K562 (cell line): ENCODE data around the gene MECR. TPM values are rescaled to one million over a fixed set of nuclear protein-coding genes. Genes with fewer than 3 reads are reported as not detected.

Experiments
- ATAC-seq: fragments of 200-7000 bp; cut with Tn5 transposase; 3 replicates; pipeline ENCODE4 v1.9.1; 2020; ENCODE audit warnings: moderate library complexity
- BruUV-seq: library from RNA; stranded (reverse); fragments of 400-500 nt; replicated peaks from 2 replicates; lab custom pipeline; 2021; lab: Mats Ljungman, UMichigan
- CTCF ChIA-PET: fragments of 300-600 bp; formaldehyde crosslinking; extraction: SDS; loops from one replicate; lab custom pipeline; 2021; ENCODE audit warnings: low intra/inter-chr PET ratio; lab: Yijun Ruan, JAX
- POLR2A ChIA-PET: fragments of 300-600, 350-650 bp; sonication (Branson Sonifier 250); formaldehyde crosslinking; extraction: SDS; loops from one replicate; lab custom pipeline; 2021; ENCODE audit warnings: antibody characterized with exemption, inconsistent platforms; lab: Yijun Ruan, JAX
- DNase-seq, 4 experiments: peaks; one replicate each; pipeline versions ENCODE4 v3.0.0 to v3.0.0-alpha.2; 2011 to 2018; ENCODE audit warnings: low spot score in 3 of 4, mixed read lengths in 3 of 4; ENCODE audit errors: extremely low read depth in 1 of 4
- FAIRE-seq: peaks from 2 replicates; lab custom pipeline; 2011; peaks lifted over from hg19 to GRCh38; lab: Jason Lieb, UNC
- H2AFZ ChIP-seq: 2 replicates; pipeline ENCODE4 v1.6.0; 2011; ENCODE audit warnings: low read depth, low read length, control low read depth, inconsistent platforms
- H3K27ac ChIP-seq: fragments of 200-600 bp; 3 replicates; pipeline ENCODE4 v1.8.0; 2011; ENCODE audit warnings: low read depth, mild to moderate bottlenecking, control low read depth, inconsistent platforms, low read length, moderate library complexity, mixed read lengths; ENCODE audit errors: extremely low read depth
- H3K27me3 ChIP-seq, 2 experiments: fragments of 300-600 bp in 1 of 2; 2 replicates in 1 of 2; 3 replicates in 1 of 2; pipeline versions ENCODE4 v1.6.0 to v1.8.0; 2011; ENCODE audit warnings: inconsistent platforms in 2 of 2, low read length in 2 of 2, mild to moderate bottlenecking in 1 of 2, mixed read lengths in 1 of 2, moderate library complexity in 1 of 2; ENCODE audit not compliant: control insufficient read depth in 2 of 2, insufficient read depth in 2 of 2
- H3K36me3 ChIP-seq: fragments of 300-600 bp; 3 replicates; pipeline ENCODE4 v1.8.0; 2011; ENCODE audit warnings: mild to moderate bottlenecking, low read length, inconsistent platforms; ENCODE audit not compliant: control insufficient read depth, insufficient read depth
- H3K4me1 ChIP-seq, 2 experiments: fragments of 200-600 bp in 1 of 2; replicated peaks in 1 of 2; 2 replicates in 1 of 2; 3 replicates in 1 of 2; pipeline versions ENCODE4 v1.5.1 to v1.8.0; 2011; ENCODE audit warnings: inconsistent platforms in 2 of 2, low read length in 2 of 2, mild to moderate bottlenecking in 1 of 2, mixed read lengths in 1 of 2, moderate library complexity in 1 of 2; ENCODE audit not compliant: control insufficient read depth in 2 of 2, insufficient read depth in 2 of 2
- H3K4me2 ChIP-seq: 2 replicates; pipeline ENCODE4 v1.6.1; 2011; ENCODE audit warnings: low read length, control low read depth, inconsistent platforms, mixed read lengths; ENCODE audit not compliant: insufficient read depth
- H3K4me3 ChIP-seq: fragments of 200-600 bp; sonication (generic), shearing (Covaris generic); 2 replicates; pipeline ENCODE4 v1.5.1; 2016; ENCODE audit warnings: control low read depth, inconsistent platforms
- H3K79me2 ChIP-seq: fragments of 200-600 bp; 3 replicates; pipeline ENCODE4 v1.8.0; 2011; ENCODE audit warnings: low read length, inconsistent platforms; ENCODE audit not compliant: control insufficient read depth, insufficient read depth
- H3K9ac ChIP-seq, 2 experiments: 2 replicates each; pipeline versions ENCODE4 v1.6.0 to v1.6.1; 2011; ENCODE audit warnings: low read depth in 2 of 2, low read length in 2 of 2, control low read depth in 1 of 2, inconsistent platforms in 1 of 2, mild to moderate bottlenecking in 1 of 2, mixed read lengths in 1 of 2; ENCODE audit not compliant: insufficient read depth in 1 of 2
- H3K9me1 ChIP-seq: one replicate; pipeline ENCODE4 v1.6.0; 2011; ENCODE audit warnings: inconsistent platforms, mild to moderate bottlenecking, low read length, moderate library complexity; ENCODE audit not compliant: control insufficient read depth, insufficient read depth
- H3K9me3 ChIP-seq: replicated peaks from 2 replicates; pipeline ENCODE4 v1.5.1; 2011; ENCODE audit warnings: low read depth, low read length, inconsistent platforms; ENCODE audit not compliant: control insufficient read depth, insufficient read depth
- H4K20me1 ChIP-seq: replicated peaks from 2 replicates; pipeline ENCODE4 v1.6.1; 2011; ENCODE audit warnings: low read length, inconsistent platforms, mixed read lengths; ENCODE audit not compliant: control insufficient read depth, insufficient read depth
- BHLHE40 ChIP-seq: IDR thresholded peaks from 2 replicates; pipeline ENCODE4 v1.6.1; 2011; ENCODE audit warnings: low read length, improper control_type of control experiment
- CC2D1A ChIP-seq: fragments of 450-650 bp; IDR thresholded peaks from 2 replicates; pipeline ENCODE4 v1.6.1; 2017; ENCODE audit warnings: mild to moderate bottlenecking
- CEBPB ChIP-seq: fragments of 450-650 bp; IDR thresholded peaks from 2 replicates; pipeline ENCODE4 v1.6.1; 2016; ENCODE audit warnings: missing genetic modification characterization, missing compliant biosample characterization
- CEBPG ChIP-seq, 3 experiments: fragments of 200-800 bp in 1 of 3; sonication (Bioruptor generic) in 1 of 3; sonication (generic) in 1 of 3; formaldehyde crosslinking in 1 of 3; IDR thresholded peaks in 2 of 3; conservative IDR thresholded peaks in 1 of 3; 2 replicates each; pipeline versions ENCODE4 v1.6.1 to v1.8.0; 2016 to 2022; ENCODE audit warnings: missing compliant biosample characterization in 2 of 3, missing genetic modification characterization in 2 of 3, mild to moderate bottlenecking in 1 of 3, missing genetic modification reagents in 1 of 3
- CGGBP1 ChIP-seq: fragments of 250-450 bp; sonication (Bioruptor Pico); IDR thresholded peaks from 2 replicates; pipeline ENCODE4 v1.9.0; 2021; ENCODE audit warnings: mild to moderate bottlenecking
- LCOR ChIP-seq: sonication (generic); formaldehyde crosslinking; IDR thresholded peaks from 2 replicates; pipeline ENCODE4 v1.8.0; 2022; ENCODE audit warnings: mild to moderate bottlenecking, missing genetic modification reagents
- MAFF ChIP-seq: IDR thresholded peaks from 2 replicates; pipeline ENCODE4 v1.6.1; 2012; ENCODE audit warnings: low read length, improper control_type of control experiment
- PTBP1 ChIP-seq: fragments of 200-400 bp; formaldehyde crosslinking; IDR thresholded peaks from 2 replicates; pipeline ENCODE4 v1.6.1; 2017; ENCODE audit warnings: low read depth, low read length
- RBM22 ChIP-seq: fragments of 200-400 bp; formaldehyde crosslinking; IDR thresholded peaks from 2 replicates; pipeline ENCODE4 v1.6.1; 2018; ENCODE audit warnings: low read length, low read depth; ENCODE audit not compliant: poor library complexity, severe bottlenecking
- SPI1 ChIP-seq: IDR thresholded peaks from 2 replicates; pipeline ENCODE4 v1.6.1; 2011; ENCODE audit warnings: low read depth, low read length, control low read depth, borderline replicate concordance
- TARDBP ChIP-seq: fragments of 450-650 bp; IDR thresholded peaks from 2 replicates; pipeline ENCODE4 v1.6.1; 2016
- ZFPM2 ChIP-seq: fragments of 250-450 bp; sonication (Bioruptor Pico); IDR thresholded peaks from 2 replicates; pipeline ENCODE4 v1.5.1; 2022; ENCODE audit warnings: mild to moderate bottlenecking
- ZNF282 ChIP-seq: sonication (generic); formaldehyde crosslinking; IDR thresholded peaks from 2 replicates; pipeline ENCODE4 v1.8.1; 2023; ENCODE audit warnings: missing genetic modification reagents
- ZNF655 ChIP-seq: fragments of 250-450 bp; sonication (Bioruptor Pico); IDR thresholded peaks from 2 replicates; pipeline ENCODE4 v1.5.0; 2021
- WGBS: fragments of 100-300 bp; shearing (Covaris generic); methylation state at CpG from one replicate; pipeline ENCODE4 v1.1.6; 2016; ENCODE audit warnings: low coverage, mixed read lengths; ENCODE audit not compliant: insufficient coverage; ENCODE audit errors: missing lambda C conversion rate; 5-methylcytosine and 5-hydroxymethylcytosine counted together
- in situ Hi-C: fragments of 300-500 bp; cut with MboI; formaldehyde crosslinking; loops from 4 replicates; pipeline ENCODE4 v1.15.0; 2018; ENCODE audit warnings: inconsistent platforms, mixed read lengths
- intact Hi-C: fragments of 100-400 bp; cut with micrococcal nuclease; formaldehyde crosslinking; loops from 2 replicates; pipeline ENCODE4 v1.14.2; 2022
- polyA plus RNA-seq, 8 experiments: library from polyadenylated mRNA; depleted of rRNA in 4 of 8; stranded (reverse) in 5 of 8; unstranded in 3 of 8; fragments of >200 nt; fragmentation: Nextera tagmentation in 2 of 8; fragmentation: Illumina TruSeq in 1 of 8; extraction: Ambion mirVana in 2 of 8; extraction: Trizol in 1 of 8; gene quantifications; 2 replicates each; pipeline versions ENCODE4 v1.2.1 to v1.2.3, GENCODE V29; 2011 to 2014; ENCODE audit warnings: inconsistent platforms in 1 of 8, missing spikeins in 1 of 8
- total RNA-seq, 7 experiments: library from RNA; depleted of rRNA in 6 of 7; stranded (reverse); fragments of >200 nt in 6 of 7; fragmentation: Illumina TruSeq in 2 of 7; extraction: Trizol in 2 of 7; gene quantifications; 2 replicates each; pipeline versions ENCODE4 v1.2.1 to v1.2.3, GENCODE V29; 2011 to 2021; ENCODE audit warnings: low replicate concordance in 1 of 7
- TF ChIP-seq, protein P1 (sequence below), 3 experiments: IDR thresholded peaks in 2 of 3; conservative IDR thresholded peaks in 1 of 3; 2 replicates each; pipeline ENCODE4 v1.5.1; 2011 to 2012; ENCODE audit warnings: low read length in 3 of 3, mild to moderate bottlenecking in 3 of 3, control low read depth in 2 of 3, improper control_type of control experiment in 1 of 3, inconsistent platforms in 1 of 3, low read depth in 1 of 3, mixed read lengths in 1 of 3, moderate library complexity in 1 of 3; ENCODE audit not compliant: insufficient read depth in 2 of 3

The MECR gene
- total and polyA plus RNA-seq, 9 of the 15 experiments (the other 6 are each of a cell fraction or from before 2014, with no cell fraction given): 10.4 to 58.6 (median 42.9) TPM

DNA sequence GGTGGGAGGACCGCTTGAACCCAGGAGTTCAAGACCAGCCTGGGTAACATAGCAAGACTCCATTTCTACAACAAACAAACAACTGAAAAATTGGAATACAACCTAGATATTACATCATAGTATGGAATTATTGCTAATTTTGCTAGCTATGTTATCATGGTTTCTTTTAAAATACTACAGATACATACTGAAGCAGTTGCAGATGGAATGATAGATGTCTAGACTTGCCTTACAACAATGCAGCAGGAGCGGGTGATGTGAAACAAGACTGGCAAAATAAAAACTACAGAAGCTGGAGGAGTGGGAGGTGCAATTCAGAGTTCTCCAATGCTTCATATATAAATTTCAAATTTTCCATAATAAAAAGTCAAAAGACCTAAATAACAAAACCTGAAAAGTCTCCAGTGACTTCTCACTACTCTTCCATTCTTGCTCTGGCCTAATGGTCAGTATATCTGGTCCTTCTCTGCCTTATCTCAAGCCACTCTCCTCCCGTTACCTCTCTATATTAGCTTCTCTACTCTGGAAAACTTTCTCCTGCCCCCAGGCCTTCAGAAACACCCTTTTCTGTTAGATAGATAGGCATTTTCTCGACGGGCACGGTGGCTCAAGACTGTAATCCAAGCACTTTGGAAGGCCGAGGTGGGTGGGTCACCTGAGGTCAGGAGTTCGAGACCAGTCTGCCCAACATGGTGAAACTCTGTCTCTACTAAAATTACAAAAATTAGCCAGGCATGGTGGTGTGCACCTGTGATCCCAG lies 78.5 kb downstream of the MECR start:
- FAIRE-seq: no peak
- Histone ChIP-seq H4K20me1 (no peaks in the 10 kb centered on the region), H3K9me3 (no peaks in the 10 kb centered on the region), H3K36me3 (peaks cover 93% of the 10 kb centered on the region), H3K4me1 (peaks cover 17 to 20% of the 10 kb centered on the region in 2 experiments), H3K79me2 (peaks cover 53% of the 10 kb centered on the region), H3K9me1 (no peaks in the 10 kb centered on the region), H3K9ac (no peak overlapping the region), H3K4me2 (no peak overlapping the region), H3K27ac (no peak overlapping the region), H3K27me3 (no peaks in the 10 kb centered on the region), H2AFZ (no peak overlapping the region), H3K4me3 (no peak overlapping the region)
- no peak for ATAC-seq
- 91% methylated on average over 8 of the region's 8 CpGs for WGBS
- no TSS peak for BruUV-seq
- POLR2A ChIA-PET: interaction anchor here (1.2 to 1.5 kb wide), 3 partner anchors 9 to 22 kb away, joined by 3 to 6 read pairs (median 3); no protein-coding TSS in a partner anchor
- in situ Hi-C loops: no loop called here
- no peak for DNase-seq
- TF ChIP-seq ZFPM2 (CRISPR knock-in tag): no peak
- TF ChIP-seq SPI1: no peak
- no peak for TF ChIP-seq BHLHE40
- TF ChIP-seq ZNF282 (CRISPR knock-in tag): 0 out of 2 replicates have a peak, but pooled peaks have one; percentile 35
- TF ChIP-seq CC2D1A: no peak
- TF ChIP-seq, protein P1, sequence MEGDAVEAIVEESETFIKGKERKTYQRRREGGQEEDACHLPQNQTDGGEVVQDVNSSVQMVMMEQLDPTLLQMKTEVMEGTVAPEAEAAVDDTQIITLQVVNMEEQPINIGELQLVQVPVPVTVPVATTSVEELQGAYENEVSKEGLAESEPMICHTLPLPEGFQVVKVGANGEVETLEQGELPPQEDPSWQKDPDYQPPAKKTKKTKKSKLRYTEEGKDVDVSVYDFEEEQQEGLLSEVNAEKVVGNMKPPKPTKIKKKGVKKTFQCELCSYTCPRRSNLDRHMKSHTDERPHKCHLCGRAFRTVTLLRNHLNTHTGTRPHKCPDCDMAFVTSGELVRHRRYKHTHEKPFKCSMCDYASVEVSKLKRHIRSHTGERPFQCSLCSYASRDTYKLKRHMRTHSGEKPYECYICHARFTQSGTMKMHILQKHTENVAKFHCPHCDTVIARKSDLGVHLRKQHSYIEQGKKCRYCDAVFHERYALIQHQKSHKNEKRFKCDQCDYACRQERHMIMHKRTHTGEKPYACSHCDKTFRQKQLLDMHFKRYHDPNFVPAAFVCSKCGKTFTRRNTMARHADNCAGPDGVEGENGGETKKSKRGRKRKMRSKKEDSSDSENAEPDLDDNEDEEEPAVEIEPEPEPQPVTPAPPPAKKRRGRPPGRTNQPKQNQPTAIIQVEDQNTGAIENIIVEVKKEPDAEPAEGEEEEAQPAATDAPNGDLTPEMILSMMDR (IDR thresholded peaks at IDR 0.05 in 2 of 3, conservative IDR thresholded peaks at IDR 0.05 in 1 of 3; ENCODE audit: insufficient read depth in 2 of 3, low read depth in 1 of 3, low read length in 3 of 3): no peak
- no peak for TF ChIP-seq ZNF655
- TF ChIP-seq CEBPG (CRISPR knock-in tag; IDR thresholded peaks at IDR 0.05): no peak
- TF ChIP-seq CEBPG (tag; conservative IDR thresholded peaks at IDR 0.05 in 1 of 2, IDR thresholded peaks at IDR 0.05 in 1 of 2): peak in 1 of 2 experiments; percentile 46; a peak in 1 of 4 replicates
- TF ChIP-seq CEBPB: 0 out of 2 replicates have a peak, but pooled peaks have one; percentile 30
- no peak for TF ChIP-seq PTBP1
- TF ChIP-seq CGGBP1 (CRISPR knock-in tag): no peak
- no peak for TF ChIP-seq MAFF
- no peak for TF ChIP-seq RBM22
- TF ChIP-seq LCOR (CRISPR knock-in tag): no peak
- TF ChIP-seq TARDBP: no peak
- intact Hi-C loops: no loop called here
- CTCF ChIA-PET: no interaction called here
